GM23338 (cell line): ENCODE data around the gene CAPZB. TPM values are rescaled to one million over a fixed set of nuclear protein-coding genes. Genes with fewer than 3 reads are reported as not detected.

Source experiments
- ATAC-seq: fragments of 200-7000 bp; cut with Tn5 transposase; 3 replicates; pipeline ENCODE4 v1.9.1; 2020
- DNase-seq: peaks from one replicate; pipeline ENCODE4 v3.0.0-alpha.2; 2015; ENCODE audit warnings: low spot score
- H2AFZ ChIP-seq: fragments of 200-600 bp; sonication (generic); 2 replicates; pipeline ENCODE4 v1.8.0; 2016; ENCODE audit warnings: antibody characterized with exemption, mild to moderate bottlenecking, moderate library complexity
- H3F3A ChIP-seq: fragments of 200-600 bp; sonication (generic); replicated peaks from 2 replicates; pipeline ENCODE4 v1.8.0; 2017; ENCODE audit warnings: antibody characterized with exemption, mixed run types, low read depth
- H3K27ac ChIP-seq: fragments of 200-600 bp; sonication (generic); 2 replicates; pipeline ENCODE4 v1.6.1; 2016; ENCODE audit warnings: low read depth
- H3K27me3 ChIP-seq: fragments of 200-600 bp; sonication (generic); 2 replicates; pipeline ENCODE4 v1.8.0; 2016; ENCODE audit warnings: mild to moderate bottlenecking, mixed run types, moderate library complexity; ENCODE audit not compliant: insufficient read depth
- H3K36me3 ChIP-seq: fragments of 200-600 bp; sonication (generic); 2 replicates; pipeline ENCODE4 v1.8.0; 2016; ENCODE audit warnings: mild to moderate bottlenecking; ENCODE audit not compliant: insufficient read depth
- H3K4me1 ChIP-seq: fragments of 200-600 bp; sonication (generic); 2 replicates; pipeline ENCODE4 v1.8.0; 2016; ENCODE audit warnings: mild to moderate bottlenecking, moderate library complexity; ENCODE audit not compliant: insufficient read depth
- H3K4me2 ChIP-seq: fragments of 200-600 bp; sonication (generic); 2 replicates; pipeline ENCODE4 v1.7.1; 2017; ENCODE audit warnings: mixed run types
- H3K4me3 ChIP-seq: fragments of 200-600 bp; sonication (generic); 2 replicates; pipeline ENCODE4 v1.6.1; 2016; ENCODE audit warnings: mixed run types
- H3K79me2 ChIP-seq: fragments of 200-600 bp; sonication (generic); replicated peaks from 2 replicates; pipeline ENCODE4 v1.8.0; 2017; ENCODE audit warnings: mild to moderate bottlenecking; ENCODE audit not compliant: insufficient read depth
- H3K9me2 ChIP-seq: fragments of 200-600 bp; sonication (generic); 2 replicates; pipeline ENCODE4 v1.8.0; 2017; ENCODE audit not compliant: insufficient read depth
- H4K20me1 ChIP-seq: fragments of 200-600 bp; sonication (generic); replicated peaks from 2 replicates; pipeline ENCODE4 v1.8.0; 2017; ENCODE audit warnings: mild to moderate bottlenecking; ENCODE audit not compliant: insufficient read depth
- H3K27ac Mint-ChIP-seq: 2 replicates; pipeline ENCODE4 v1.8.0; 2020; ENCODE audit warnings: inconsistent platforms, mild to moderate bottlenecking, moderate library complexity, mixed read lengths
- H3K27me3 Mint-ChIP-seq: 3 replicates; pipeline ENCODE4 v1.8.0; 2022; ENCODE audit warnings: low read depth, mild to moderate bottlenecking, moderate library complexity, mixed read lengths, inconsistent platforms; ENCODE audit not compliant: insufficient read depth, poor library complexity
- H3K36me3 Mint-ChIP-seq: 3 replicates; pipeline ENCODE4 v1.8.0; 2021; ENCODE audit warnings: low read depth, mild to moderate bottlenecking, inconsistent platforms, moderate library complexity, mixed read lengths
- H3K4me1 Mint-ChIP-seq: 3 replicates; pipeline ENCODE4 v1.8.0; 2020; ENCODE audit warnings: mild to moderate bottlenecking, inconsistent platforms, mixed read lengths
- H3K4me3 Mint-ChIP-seq: 3 replicates; pipeline ENCODE4 v1.8.0; 2021; ENCODE audit warnings: moderate library complexity, mild to moderate bottlenecking, inconsistent platforms, mixed read lengths
- H3K9me3 Mint-ChIP-seq: 3 replicates; pipeline ENCODE4 v1.8.0; 2020; ENCODE audit warnings: moderate library complexity, mild to moderate bottlenecking, inconsistent platforms, mixed read lengths
- CREB1 ChIP-seq: fragments of 250-450 bp; sonication (Bioruptor Pico); IDR thresholded peaks from 2 replicates; pipeline ENCODE4 v1.5.0; 2020; ENCODE audit warnings: low read depth, mild to moderate bottlenecking, moderate library complexity
- EZH2 ChIP-seq: fragments of 200-600 bp; sonication (generic); IDR thresholded peaks from one replicate; pipeline ENCODE4 v1.8.0; 2017; ENCODE audit warnings: antibody characterized with exemption, mild to moderate bottlenecking, low read depth; ENCODE audit not compliant: unreplicated experiment
- EZH2phosphoT487 ChIP-seq: fragments of 200-600 bp; sonication (generic); IDR thresholded peaks from one replicate; pipeline ENCODE4 v1.8.1; 2018; ENCODE audit warnings: antibody characterized with exemption; ENCODE audit not compliant: unreplicated experiment
- JUNB ChIP-seq: IDR thresholded peaks from one replicate; pipeline ENCODE4 v1.6.1; 2016; ENCODE audit warnings: antibody characterized with exemption; ENCODE audit not compliant: unreplicated experiment
- POLR2AphosphoS5 ChIP-seq: IDR thresholded peaks from 2 replicates; pipeline ENCODE4 v1.6.1; 2016; ENCODE audit warnings: antibody characterized with exemption, low read depth
- ZNF114 ChIP-seq: fragments of 250-450 bp; sonication (Bioruptor Pico); IDR thresholded peaks from 2 replicates; pipeline ENCODE4 v1.5.0; 2020; ENCODE audit warnings: mild to moderate bottlenecking, moderate library complexity
- ZNF331 ChIP-seq: fragments of 250-450 bp; sonication (Bioruptor Pico); IDR thresholded peaks from 2 replicates; pipeline ENCODE4 v1.5.0; 2020; ENCODE audit warnings: low read depth, mild to moderate bottlenecking, moderate library complexity
- polyA plus RNA-seq: library from polyadenylated mRNA; unstranded; fragments of >200 nt; fragmentation: Nextera tagmentation; extraction: Ambion mirVana; gene quantifications from 2 replicates; pipeline ENCODE4 v1.2.1, GENCODE V29; 2016
- total RNA-seq: library from RNA; depleted of rRNA; stranded (reverse); fragments of >200 nt; shearing (Covaris generic); gene quantifications from 2 replicates; pipeline ENCODE4 v1.2.3, GENCODE V29; 2014
- TF ChIP-seq, protein P1 (sequence below): IDR thresholded peaks from one replicate; pipeline ENCODE4 v1.6.1; 2018; ENCODE audit warnings: antibody characterized with exemption; ENCODE audit not compliant: unreplicated experiment
- TF ChIP-seq, protein P2 (sequence below): fragments of 250-450 bp; sonication (Bioruptor Pico); IDR thresholded peaks from 2 replicates; pipeline ENCODE4 v1.5.0; 2020; ENCODE audit warnings: mild to moderate bottlenecking, moderate library complexity

The CAPZB gene
- total and polyA plus RNA-seq, 2 experiments from 2014 or later, result 195 to 348 TPM

DNA sequence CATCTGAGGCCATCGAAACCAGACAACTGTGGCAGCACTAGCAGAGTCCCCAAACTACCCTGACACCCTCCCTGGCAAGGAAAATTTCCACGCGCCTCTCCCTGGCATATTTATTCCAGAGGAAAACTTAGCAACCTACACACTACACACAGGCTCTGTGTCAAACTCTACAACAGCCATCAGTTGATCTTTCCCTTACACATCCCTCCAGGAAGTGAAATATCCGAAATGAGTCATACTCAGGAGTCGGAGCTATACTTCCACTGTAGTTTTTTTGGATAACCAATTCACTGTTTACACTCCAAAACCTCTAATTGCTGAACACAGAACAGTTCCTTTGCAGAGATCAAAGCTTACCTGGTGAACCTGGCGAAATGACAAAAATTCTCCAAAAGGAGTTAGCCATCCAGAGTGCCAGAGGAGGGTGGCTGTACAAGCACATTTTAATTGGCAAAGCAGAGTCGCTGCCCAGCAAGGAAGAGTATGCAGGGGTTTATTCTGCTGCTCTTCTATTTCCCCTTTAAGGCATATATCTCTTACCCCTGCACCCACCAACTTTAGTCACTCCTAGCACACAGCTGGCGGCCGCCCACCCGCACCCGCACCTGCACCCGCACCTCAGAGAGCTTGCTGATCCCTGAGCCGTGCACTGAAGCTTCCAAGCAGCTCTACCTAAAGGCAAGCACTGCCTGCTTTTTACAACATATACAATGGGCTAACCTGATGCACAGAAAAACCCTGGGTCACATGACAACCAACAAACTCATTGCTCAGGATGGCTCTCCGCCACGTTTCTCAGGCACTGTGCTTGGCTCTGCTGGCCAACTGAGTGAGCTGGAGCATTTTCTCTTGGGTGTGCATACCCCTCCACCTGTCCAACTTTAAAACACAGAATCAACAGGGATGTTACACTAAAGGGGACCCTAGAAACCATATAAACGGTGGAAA is 54.9 kb downstream of the CAPZB start (continued):
- TF ChIP-seq, protein P1, sequence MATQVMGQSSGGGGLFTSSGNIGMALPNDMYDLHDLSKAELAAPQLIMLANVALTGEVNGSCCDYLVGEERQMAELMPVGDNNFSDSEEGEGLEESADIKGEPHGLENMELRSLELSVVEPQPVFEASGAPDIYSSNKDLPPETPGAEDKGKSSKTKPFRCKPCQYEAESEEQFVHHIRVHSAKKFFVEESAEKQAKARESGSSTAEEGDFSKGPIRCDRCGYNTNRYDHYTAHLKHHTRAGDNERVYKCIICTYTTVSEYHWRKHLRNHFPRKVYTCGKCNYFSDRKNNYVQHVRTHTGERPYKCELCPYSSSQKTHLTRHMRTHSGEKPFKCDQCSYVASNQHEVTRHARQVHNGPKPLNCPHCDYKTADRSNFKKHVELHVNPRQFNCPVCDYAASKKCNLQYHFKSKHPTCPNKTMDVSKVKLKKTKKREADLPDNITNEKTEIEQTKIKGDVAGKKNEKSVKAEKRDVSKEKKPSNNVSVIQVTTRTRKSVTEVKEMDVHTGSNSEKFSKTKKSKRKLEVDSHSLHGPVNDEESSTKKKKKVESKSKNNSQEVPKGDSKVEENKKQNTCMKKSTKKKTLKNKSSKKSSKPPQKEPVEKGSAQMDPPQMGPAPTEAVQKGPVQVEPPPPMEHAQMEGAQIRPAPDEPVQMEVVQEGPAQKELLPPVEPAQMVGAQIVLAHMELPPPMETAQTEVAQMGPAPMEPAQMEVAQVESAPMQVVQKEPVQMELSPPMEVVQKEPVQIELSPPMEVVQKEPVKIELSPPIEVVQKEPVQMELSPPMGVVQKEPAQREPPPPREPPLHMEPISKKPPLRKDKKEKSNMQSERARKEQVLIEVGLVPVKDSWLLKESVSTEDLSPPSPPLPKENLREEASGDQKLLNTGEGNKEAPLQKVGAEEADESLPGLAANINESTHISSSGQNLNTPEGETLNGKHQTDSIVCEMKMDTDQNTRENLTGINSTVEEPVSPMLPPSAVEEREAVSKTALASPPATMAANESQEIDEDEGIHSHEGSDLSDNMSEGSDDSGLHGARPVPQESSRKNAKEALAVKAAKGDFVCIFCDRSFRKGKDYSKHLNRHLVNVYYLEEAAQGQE, result no peak
- no peak for TF ChIP-seq ZNF331

DNA sequence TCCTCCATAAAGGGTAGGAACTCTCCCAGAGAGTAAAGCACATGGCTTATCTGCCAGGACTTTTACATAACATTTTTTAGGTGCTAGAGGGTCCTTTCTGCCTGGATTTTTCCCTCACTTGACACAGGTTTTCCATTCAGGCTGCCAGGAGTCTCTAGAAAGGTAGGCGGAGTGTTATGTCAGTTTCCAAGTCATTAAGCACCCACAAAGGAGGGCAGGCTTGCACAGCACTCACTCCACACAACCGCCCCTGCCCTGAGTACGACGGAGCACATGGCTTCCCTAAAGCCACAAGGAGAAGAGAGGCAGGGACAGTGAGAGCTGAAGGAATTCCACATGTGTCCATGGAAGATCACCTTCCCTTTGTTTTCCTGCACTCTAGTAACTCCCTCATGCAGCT is 55.7 kb downstream of the CAPZB start:
- Histone ChIP-seq H3K27me3 (no peaks in the 10 kb centered on the region), H3F3A (no peaks in the 10 kb centered on the region), H3K79me2 (peaks cover 100% of the 10 kb centered on the region), H3K9me2 (no peaks in the 10 kb centered on the region), H3K4me3 (no peak overlapping the region), H4K20me1 (peaks cover 93% of the 10 kb centered on the region), H3K36me3 (no peaks in the 10 kb centered on the region), H2AFZ (no peak overlapping the region), H3K4me1 (peaks cover 21% of the 10 kb centered on the region), H3K27ac (0 out of 2 replicates have a peak overlapping the region, but pooled peaks have one; percentile 53), H3K4me2 (no peak overlapping the region)
- Mint-ChIP-seq H3K27ac (peak overlapping the region; percentile 11; the same call in 1 of the 2 replicates), H3K4me3 (no peak overlapping the region), H3K36me3 (peaks cover 6% of the 10 kb centered on the region; the same call in 2 of the 3 replicates), H3K27me3 (peaks cover 4% of the 10 kb centered on the region), H3K9me3 (no peaks in the 10 kb centered on the region), H3K4me1 (peaks cover 27% of the 10 kb centered on the region)
- no peak for DNase-seq
- peak; percentile 59 for ATAC-seq
- TF ChIP-seq, protein P1, result no peak
- TF ChIP-seq, protein P2, sequence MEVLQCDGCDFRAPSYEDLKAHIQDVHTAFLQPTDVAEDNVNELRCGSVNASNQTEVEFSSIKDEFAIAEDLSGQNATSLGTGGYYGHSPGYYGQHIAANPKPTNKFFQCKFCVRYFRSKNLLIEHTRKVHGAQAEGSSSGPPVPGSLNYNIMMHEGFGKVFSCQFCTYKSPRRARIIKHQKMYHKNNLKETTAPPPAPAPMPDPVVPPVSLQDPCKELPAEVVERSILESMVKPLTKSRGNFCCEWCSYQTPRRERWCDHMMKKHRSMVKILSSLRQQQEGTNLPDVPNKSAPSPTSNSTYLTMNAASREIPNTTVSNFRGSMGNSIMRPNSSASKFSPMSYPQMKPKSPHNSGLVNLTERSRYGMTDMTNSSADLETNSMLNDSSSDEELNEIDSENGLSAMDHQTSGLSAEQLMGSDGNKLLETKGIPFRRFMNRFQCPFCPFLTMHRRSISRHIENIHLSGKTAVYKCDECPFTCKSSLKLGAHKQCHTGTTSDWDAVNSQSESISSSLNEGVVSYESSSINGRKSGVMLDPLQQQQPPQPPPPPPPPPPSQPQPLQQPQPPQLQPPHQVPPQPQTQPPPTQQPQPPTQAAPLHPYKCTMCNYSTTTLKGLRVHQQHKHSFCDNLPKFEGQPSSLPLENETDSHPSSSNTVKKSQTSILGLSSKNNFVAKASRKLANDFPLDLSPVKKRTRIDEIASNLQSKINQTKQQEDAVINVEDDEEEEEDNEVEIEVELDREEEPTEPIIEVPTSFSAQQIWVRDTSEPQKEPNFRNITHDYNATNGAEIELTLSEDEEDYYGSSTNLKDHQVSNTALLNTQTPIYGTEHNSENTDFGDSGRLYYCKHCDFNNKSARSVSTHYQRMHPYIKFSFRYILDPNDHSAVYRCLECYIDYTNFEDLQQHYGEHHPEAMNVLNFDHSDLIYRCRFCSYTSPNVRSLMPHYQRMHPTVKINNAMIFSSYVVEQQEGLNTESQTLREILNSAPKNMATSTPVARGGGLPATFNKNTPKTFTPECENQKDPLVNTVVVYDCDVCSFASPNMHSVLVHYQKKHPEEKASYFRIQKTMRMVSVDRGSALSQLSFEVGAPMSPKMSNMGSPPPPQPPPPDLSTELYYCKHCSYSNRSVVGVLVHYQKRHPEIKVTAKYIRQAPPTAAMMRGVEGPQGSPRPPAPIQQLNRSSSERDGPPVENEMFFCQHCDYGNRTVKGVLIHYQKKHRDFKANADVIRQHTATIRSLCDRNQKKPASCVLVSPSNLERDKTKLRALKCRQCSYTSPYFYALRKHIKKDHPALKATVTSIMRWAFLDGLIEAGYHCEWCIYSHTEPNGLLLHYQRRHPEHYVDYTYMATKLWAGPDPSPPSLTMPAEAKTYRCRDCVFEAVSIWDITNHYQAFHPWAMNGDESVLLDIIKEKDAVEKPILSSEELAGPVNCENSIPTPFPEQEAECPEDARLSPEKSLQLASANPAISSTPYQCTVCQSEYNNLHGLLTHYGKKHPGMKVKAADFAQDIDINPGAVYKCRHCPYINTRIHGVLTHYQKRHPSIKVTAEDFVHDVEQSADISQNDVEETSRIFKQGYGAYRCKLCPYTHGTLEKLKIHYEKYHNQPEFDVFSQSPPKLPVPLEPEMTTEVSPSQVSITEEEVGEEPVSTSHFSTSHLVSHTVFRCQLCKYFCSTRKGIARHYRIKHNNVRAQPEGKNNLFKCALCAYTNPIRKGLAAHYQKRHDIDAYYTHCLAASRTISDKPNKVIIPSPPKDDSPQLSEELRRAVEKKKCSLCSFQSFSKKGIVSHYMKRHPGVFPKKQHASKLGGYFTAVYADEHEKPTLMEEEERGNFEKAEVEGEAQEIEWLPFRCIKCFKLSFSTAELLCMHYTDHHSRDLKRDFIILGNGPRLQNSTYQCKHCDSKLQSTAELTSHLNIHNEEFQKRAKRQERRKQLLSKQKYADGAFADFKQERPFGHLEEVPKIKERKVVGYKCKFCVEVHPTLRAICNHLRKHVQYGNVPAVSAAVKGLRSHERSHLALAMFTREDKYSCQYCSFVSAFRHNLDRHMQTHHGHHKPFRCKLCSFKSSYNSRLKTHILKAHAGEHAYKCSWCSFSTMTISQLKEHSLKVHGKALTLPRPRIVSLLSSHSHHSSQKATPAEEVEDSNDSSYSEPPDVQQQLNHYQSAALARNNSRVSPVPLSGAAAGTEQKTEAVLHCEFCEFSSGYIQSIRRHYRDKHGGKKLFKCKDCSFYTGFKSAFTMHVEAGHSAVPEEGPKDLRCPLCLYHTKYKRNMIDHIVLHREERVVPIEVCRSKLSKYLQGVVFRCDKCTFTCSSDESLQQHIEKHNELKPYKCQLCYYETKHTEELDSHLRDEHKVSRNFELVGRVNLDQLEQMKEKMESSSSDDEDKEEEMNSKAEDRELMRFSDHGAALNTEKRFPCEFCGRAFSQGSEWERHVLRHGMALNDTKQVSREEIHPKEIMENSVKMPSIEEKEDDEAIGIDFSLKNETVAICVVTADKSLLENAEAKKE (CRISPR knock-in tag), result no peak
- no peak for TF ChIP-seq ZNF331
- TF ChIP-seq ZNF114 (CRISPR knock-in tag), result no peak
- no peak for TF ChIP-seq CREB1 (CRISPR knock-in tag)
- no peak for TF ChIP-seq POLR2AphosphoS5
- TF ChIP-seq EZH2, result no peak
- TF ChIP-seq EZH2phosphoT487, result no peak
- no peak for TF ChIP-seq JUNB
